WTC11 (cell line): ENCODE data around the gene HRNR. TPM values are rescaled to one million over a fixed set of nuclear protein-coding genes. Genes with fewer than 3 reads are reported as not detected.

Experiments used
- ATAC-seq: fragments of 200-7000 bp; cut with Tn5 transposase; 2 replicates; pipeline ENCODE4 v1.10.0; 2021; ENCODE audit warnings: mild to moderate bottlenecking, moderate library complexity
- CTCF ChIA-PET: fragments of 300-600 bp; sonication (Branson Sonifier 250); formaldehyde crosslinking; loops from one replicate; lab custom pipeline; 2021; ENCODE audit warnings: antibody characterized with exemption; lab: Charles Lee
- POLR2A ChIA-PET: fragments of 350-600 bp; sonication (Branson Sonifier 250); formaldehyde crosslinking; loops from one replicate; lab custom pipeline; 2021; ENCODE audit warnings: antibody characterized with exemption; lab: Charles Lee
- DNase-seq: peaks from one replicate; pipeline ENCODE4 v3.0.0; 2021; ENCODE audit warnings: low spot score
- H3K27ac Mint-ChIP-seq: 2 replicates; pipeline ENCODE4 v1.8.0; 2021; ENCODE audit warnings: mixed read lengths
- H3K27me3 Mint-ChIP-seq: 2 replicates; pipeline ENCODE4 v1.8.0; 2021; ENCODE audit warnings: low read depth, mild to moderate bottlenecking, moderate library complexity, mixed read lengths
- H3K36me3 Mint-ChIP-seq: 2 replicates; pipeline ENCODE4 v1.8.0; 2021; ENCODE audit warnings: mixed read lengths
- H3K4me1 Mint-ChIP-seq: 2 replicates; pipeline ENCODE4 v1.8.0; 2022; ENCODE audit warnings: mixed read lengths
- H3K4me3 Mint-ChIP-seq: 2 replicates; pipeline ENCODE4 v1.8.0; 2021; ENCODE audit warnings: mild to moderate bottlenecking, moderate library complexity, mixed read lengths
- H3K9me3 Mint-ChIP-seq: 2 replicates; pipeline ENCODE4 v1.8.0; 2021; ENCODE audit warnings: mixed read lengths
- CBFB ChIP-seq: sonication (generic); formaldehyde crosslinking; IDR thresholded peaks from 2 replicates; pipeline ENCODE4 v1.8.1; 2022; ENCODE audit warnings: mild to moderate bottlenecking, low read depth, missing genetic modification reagents
- CDX4 ChIP-seq: fragments of 250-450 bp; sonication (Bioruptor Pico); IDR thresholded peaks from 2 replicates; pipeline ENCODE4 v1.9.0; 2021; ENCODE audit warnings: moderate library complexity, mild to moderate bottlenecking, inconsistent platforms, borderline replicate concordance
- CREM ChIP-seq: sonication (generic); formaldehyde crosslinking; IDR thresholded peaks from 2 replicates; pipeline ENCODE4 v1.8.1; 2022; ENCODE audit warnings: mild to moderate bottlenecking, missing genetic modification reagents, moderate library complexity
- E2F4 ChIP-seq: sonication (generic); formaldehyde crosslinking; IDR thresholded peaks from 2 replicates; pipeline ENCODE4 v1.8.1; 2022; ENCODE audit warnings: low read depth, mild to moderate bottlenecking, moderate library complexity, missing genetic modification reagents, borderline replicate concordance
- ELF4 ChIP-seq: sonication (generic); formaldehyde crosslinking; IDR thresholded peaks from 2 replicates; pipeline ENCODE4 v1.8.1; 2022; ENCODE audit warnings: low read depth, mild to moderate bottlenecking, moderate library complexity, missing genetic modification reagents
- GABPB1 ChIP-seq: sonication (generic); formaldehyde crosslinking; IDR thresholded peaks from 2 replicates; pipeline ENCODE4 v1.8.1; 2023; ENCODE audit warnings: mild to moderate bottlenecking, missing genetic modification reagents
- MLX ChIP-seq: sonication (generic); formaldehyde crosslinking; IDR thresholded peaks from 2 replicates; pipeline ENCODE4 v1.8.1; 2023; ENCODE audit warnings: mild to moderate bottlenecking, missing genetic modification reagents, moderate library complexity
- MXD4 ChIP-seq: fragments of 250-450 bp; sonication (Bioruptor Pico); IDR thresholded peaks from 2 replicates; pipeline ENCODE4 v1.8.0; 2021; ENCODE audit warnings: mild to moderate bottlenecking, moderate library complexity, borderline replicate concordance
- MYBL2 ChIP-seq: sonication (generic); formaldehyde crosslinking; IDR thresholded peaks from 2 replicates; pipeline ENCODE4 v1.8.1; 2023; ENCODE audit warnings: mild to moderate bottlenecking, moderate library complexity, missing genetic modification reagents
- NR3C1 ChIP-seq: sonication (generic); formaldehyde crosslinking; conservative IDR thresholded peaks from 2 replicates; pipeline ENCODE4 v1.8.1; 2023; ENCODE audit warnings: low read depth, mild to moderate bottlenecking, missing genetic modification reagents
- PRDM15 ChIP-seq: sonication (generic); formaldehyde crosslinking; IDR thresholded peaks from 2 replicates; pipeline ENCODE4 v1.8.0; 2022; ENCODE audit warnings: missing genetic modification reagents
- STAT6 ChIP-seq: sonication (generic); formaldehyde crosslinking; conservative IDR thresholded peaks from 2 replicates; pipeline ENCODE4 v1.8.1; 2023; ENCODE audit warnings: mild to moderate bottlenecking, low read depth, missing genetic modification reagents, moderate library complexity
- TCF7 ChIP-seq: sonication (generic); formaldehyde crosslinking; IDR thresholded peaks from 2 replicates; pipeline ENCODE4 v1.8.0; 2022; ENCODE audit warnings: mild to moderate bottlenecking, low read depth, missing genetic modification reagents, moderate library complexity
- TEAD4 ChIP-seq: sonication (generic); formaldehyde crosslinking; IDR thresholded peaks from 2 replicates; pipeline ENCODE4 v1.8.0; 2022; ENCODE audit warnings: mild to moderate bottlenecking, missing genetic modification reagents
- ZBTB21 ChIP-seq: sonication (generic); formaldehyde crosslinking; IDR thresholded peaks from 2 replicates; pipeline ENCODE4 v1.8.1; 2023; ENCODE audit warnings: mild to moderate bottlenecking, missing genetic modification reagents, borderline replicate concordance
- ZMAT4 ChIP-seq: fragments of 250-450 bp; sonication (Bioruptor Pico); IDR thresholded peaks from 2 replicates; pipeline ENCODE4 v1.9.0; 2021; ENCODE audit warnings: mild to moderate bottlenecking
- ZNF219 ChIP-seq: sonication (generic); formaldehyde crosslinking; IDR thresholded peaks from 2 replicates; pipeline ENCODE4 v1.8.0; 2023; ENCODE audit warnings: missing genetic modification reagents, mild to moderate bottlenecking, borderline replicate concordance
- ZNF263 ChIP-seq: sonication (generic); formaldehyde crosslinking; IDR thresholded peaks from 2 replicates; pipeline ENCODE4 v1.8.1; 2022; ENCODE audit warnings: low read depth, mild to moderate bottlenecking, moderate library complexity, missing genetic modification reagents
- ZNF396 ChIP-seq: fragments of 250-450 bp; sonication (Bioruptor Pico); IDR thresholded peaks from 2 replicates; pipeline ENCODE4 v1.8.0; 2021; ENCODE audit warnings: mild to moderate bottlenecking, moderate library complexity, borderline replicate concordance
- ZNF416 ChIP-seq: fragments of 250-450 bp; sonication (Bioruptor Pico); IDR thresholded peaks from 2 replicates; pipeline ENCODE4 v1.9.0; 2021; ENCODE audit warnings: mild to moderate bottlenecking, inconsistent platforms
- ZNF423 ChIP-seq: fragments of 250-450 bp; sonication (Bioruptor Pico); IDR thresholded peaks from 2 replicates; pipeline ENCODE4 v2.1.2; 2022; ENCODE audit warnings: mild to moderate bottlenecking, moderate library complexity
- total RNA-seq: library from RNA; stranded (reverse); gene quantifications from 3 replicates; pipeline ENCODE4 v1.2.3, GENCODE V29; 2021

HRNR gene
- total RNA-seq, 1 experiment from 2014 or later: not detected

GRCh38 chr1:152182944-152183361 is 41.0 kb downstream of the HRNR start (continued):
- TF ChIP-seq STAT6 (no peak), ELF4 (CRISPR knock-in tag) (no peak), MXD4 (no peak), NR3C1 (no peak), CBFB (CRISPR knock-in tag) (no peak), E2F4 (CRISPR knock-in tag) (no peak), GABPB1 (no peak), ZNF396 (no peak), ZNF423 (no peak), CREM (CRISPR knock-in tag) (no peak), TCF7 (CRISPR knock-in tag) (no peak)

GRCh38 chr1:152182431-152182830 is 41.6 kb downstream of the HRNR start:
- ATAC-seq: no peak
- Mint-ChIP-seq H3K4me1 (no peaks in the 10 kb centered on the region), H3K27me3 (peaks cover 9% of the 10 kb centered on the region), H3K9me3 (peaks cover 32% of the 10 kb centered on the region), H3K36me3 (peaks cover 7% of the 10 kb centered on the region; the same call in 1 of the 2 replicates), H3K27ac (no peak overlapping the region), H3K4me3 (no peak overlapping the region)
- ChIA-PET CTCF (interaction anchor here (0.6 to 5.7 kb wide), 11 partner anchors 13 to 186 kb away, joined by 3 to 66 read pairs (median 4); partner anchors contain the start of gene S100A11), POLR2A (no interaction called here)
- DNase-seq: no peak
- no peak for TF ChIP-seq GABPB1
- no peak for TF ChIP-seq MLX (CRISPR knock-in tag)
- no peak for TF ChIP-seq ZNF416 (CRISPR knock-in tag)
- no peak for TF ChIP-seq CDX4 (CRISPR knock-in tag)
- no peak for TF ChIP-seq MYBL2 (CRISPR knock-in tag)
- TF ChIP-seq ELF4 (CRISPR knock-in tag): no peak
- TF ChIP-seq ZBTB21 (CRISPR knock-in tag): no peak
- TF ChIP-seq TEAD4 (CRISPR knock-in tag): no peak
- TF ChIP-seq CREM (CRISPR knock-in tag): no peak
- TF ChIP-seq ZNF263 (CRISPR knock-in tag): no peak
- TF ChIP-seq STAT6: no peak
- TF ChIP-seq ZNF219 (CRISPR knock-in tag): no peak
- TF ChIP-seq ZNF396: no peak
- TF ChIP-seq ZMAT4: no peak
- no peak for TF ChIP-seq PRDM15 (CRISPR knock-in tag)
